ENCODE data around the gene AKNAD1. TPM values are rescaled to one million over a fixed set of nuclear protein-coding genes. Genes with fewer than 3 reads are reported as not detected.

Gene AKNAD1
- total RNA-seq, 1 donor from 2014 or later, result 1.3 TPM

GRCh38 chr1:108814343-108815125, 42.4 kb downstream of the AKNAD1 start:
- TF ChIP-seq CTCF (IDR thresholded peaks at IDR 0.05), result no peak
- intact Hi-C loops (cut with DNase I), result no loop called here
- no peak for DNase-seq

GRCh38 chr1:108813326-108813725, 43.6 kb downstream of the AKNAD1 start:
- no peak for TF ChIP-seq CTCF (IDR thresholded peaks at IDR 0.05)
- DNase-seq (no peak), ATAC-seq (no peak)
- peaks cover 37% of the 10 kb centered on the region for H3K36me3 ChIP-seq
- H3K27ac ChIP-seq, result no peak overlapping the region
- no peaks in the 10 kb centered on the region for H3K9me3 ChIP-seq
- intact Hi-C loops (cut with DNase I), result no loop called here
- peaks cover 17% of the 10 kb centered on the region for H3K4me1 ChIP-seq
- H3K4me3 ChIP-seq, result no peak overlapping the region
- no peaks in the 10 kb centered on the region for H3K27me3 ChIP-seq (ENCODE audit: low read depth)

More at GRCh38 chr1:108814343-108815125, 42.4 kb downstream of the AKNAD1 start:
- ATAC-seq, result peak; percentile 25 to 31
- H3K27me3 ChIP-seq (ENCODE audit: low read depth), result no peaks in the 10 kb centered on the region
- H3K36me3 ChIP-seq, result peaks cover 25% of the 10 kb centered on the region
- no peaks in the 10 kb centered on the region for H3K9me3 ChIP-seq
- H3K4me1 ChIP-seq, result peaks cover 17% of the 10 kb centered on the region
- no peak overlapping the region for H3K4me3 ChIP-seq
- peak overlapping the region; percentile 76 for H3K27ac ChIP-seq

- Histone ChIP-seq H3K27ac (no peak overlapping the region), H3K4me3 (no peak overlapping the region), H3K9me3 (no peaks in the 10 kb centered on the region), H3K36me3 (peaks cover 54% of the 10 kb centered on the region), H3K27me3 (ENCODE audit: low read depth) (no peaks in the 10 kb centered on the region), H3K4me1 (peaks cover 11% of the 10 kb centered on the region)
- DNase-seq (no peak), ATAC-seq (no peak)
- intact Hi-C loops (cut with DNase I), result no loop called here
- no peak for TF ChIP-seq CTCF (IDR thresholded peaks at IDR 0.05)
Observed at GRCh38 chr1:108811611-108812010, 45.3 kb downstream of the AKNAD1 start.

DNA sequence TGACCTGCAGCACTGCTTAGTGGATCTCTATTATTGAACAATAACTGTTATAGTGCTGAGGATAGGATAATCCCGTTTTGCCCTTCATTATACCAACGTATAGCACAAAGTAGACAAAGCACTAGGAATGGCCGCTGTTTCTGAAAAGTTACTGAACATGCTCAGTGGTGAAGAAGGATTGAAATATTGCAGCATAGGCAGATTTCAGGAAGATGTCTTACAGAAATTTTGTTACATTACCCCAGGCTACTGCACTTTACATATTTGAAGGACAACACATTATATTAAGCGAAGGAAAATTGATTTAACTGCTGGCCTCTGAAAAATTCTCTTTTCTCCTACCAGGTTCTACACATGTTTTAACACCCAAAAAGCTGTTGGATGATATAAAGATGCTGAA, 48.5 kb downstream of the AKNAD1 start:
- H3K36me3 ChIP-seq, result peaks cover 82% of the 10 kb centered on the region
- TF ChIP-seq CTCF (IDR thresholded peaks at IDR 0.05), result no peak
- H3K9me3 ChIP-seq, result no peaks in the 10 kb centered on the region
- intact Hi-C loops (cut with DNase I), result no loop called here
- no peak for ATAC-seq
- no peak for DNase-seq
- no peak overlapping the region for H3K4me3 ChIP-seq
- no peak overlapping the region for H3K27ac ChIP-seq
- H3K4me1 ChIP-seq, result no peaks in the 10 kb centered on the region
- H3K27me3 ChIP-seq (ENCODE audit: low read depth), result no peaks in the 10 kb centered on the region

GRCh38 chr1:108803548-108803947, 53.3 kb downstream of the AKNAD1 start:
- ATAC-seq (no peak), DNase-seq (no peak)
- Histone ChIP-seq H3K4me1 (no peaks in the 10 kb centered on the region), H3K4me3 (no peak overlapping the region), H3K27ac (no peak overlapping the region), H3K27me3 (ENCODE audit: low read depth) (no peaks in the 10 kb centered on the region), H3K36me3 (peaks cover 96% of the 10 kb centered on the region), H3K9me3 (no peaks in the 10 kb centered on the region)
- no peak for TF ChIP-seq CTCF (IDR thresholded peaks at IDR 0.05)
- intact Hi-C loops (cut with DNase I), result no loop called here

All from lower lobe of right lung (tissue), 2 donors.